Endothelial cell (in vitro differentiated cells): ENCODE data around the gene PLTP. TPM values are rescaled to one million over a fixed set of nuclear protein-coding genes. Genes with fewer than 3 reads are reported as not detected.

Experiments
- DNase-seq: peaks from one replicate; pipeline ENCODE4 v3.0.0; 2021; ENCODE audit warnings: low spot score
- H3K27ac Mint-ChIP-seq: one replicate; pipeline ENCODE4 v1.8.0; 2021; ENCODE audit warnings: mixed read lengths, inconsistent platforms; ENCODE audit not compliant: unreplicated experiment
- H3K27me3 Mint-ChIP-seq: one replicate; pipeline ENCODE4 v1.8.0; 2021; ENCODE audit warnings: mild to moderate bottlenecking, moderate library complexity, mixed read lengths, inconsistent platforms; ENCODE audit not compliant: unreplicated experiment
- H3K36me3 Mint-ChIP-seq: one replicate; pipeline ENCODE4 v1.8.0; 2021; ENCODE audit warnings: mild to moderate bottlenecking, low read depth, mixed read lengths, inconsistent platforms; ENCODE audit not compliant: unreplicated experiment
- H3K4me1 Mint-ChIP-seq: one replicate; pipeline ENCODE4 v1.8.0; 2021; ENCODE audit warnings: mild to moderate bottlenecking, mixed read lengths, inconsistent platforms; ENCODE audit not compliant: unreplicated experiment
- H3K4me3 Mint-ChIP-seq: one replicate; pipeline ENCODE4 v1.8.0; 2021; ENCODE audit warnings: mild to moderate bottlenecking, mixed read lengths, inconsistent platforms; ENCODE audit not compliant: unreplicated experiment
- H3K9me3 Mint-ChIP-seq: one replicate; pipeline ENCODE4 v1.8.0; 2021; ENCODE audit warnings: mixed read lengths, inconsistent platforms; ENCODE audit not compliant: unreplicated experiment
- total RNA-seq: library from RNA; stranded (reverse); fragmentation: NEBNext Ultra II Directional; extraction: Animal tissue kit (Norgen Biotek cat#: 25700); gene quantifications from one replicate; pipeline ENCODE4 v1.2.1, GENCODE V29; 2021; ENCODE audit not compliant: unreplicated experiment
- TF ChIP-seq, protein P1 (sequence below): fragments of 200-600 bp; sonication (generic); IDR thresholded peaks from one replicate; pipeline ENCODE4 v1.5.0; 2021; ENCODE audit warnings: antibody characterized with exemption; ENCODE audit not compliant: unreplicated experiment

The PLTP gene
- total RNA-seq, 1 donor from 2014 or later = 41.3 TPM

DNA sequence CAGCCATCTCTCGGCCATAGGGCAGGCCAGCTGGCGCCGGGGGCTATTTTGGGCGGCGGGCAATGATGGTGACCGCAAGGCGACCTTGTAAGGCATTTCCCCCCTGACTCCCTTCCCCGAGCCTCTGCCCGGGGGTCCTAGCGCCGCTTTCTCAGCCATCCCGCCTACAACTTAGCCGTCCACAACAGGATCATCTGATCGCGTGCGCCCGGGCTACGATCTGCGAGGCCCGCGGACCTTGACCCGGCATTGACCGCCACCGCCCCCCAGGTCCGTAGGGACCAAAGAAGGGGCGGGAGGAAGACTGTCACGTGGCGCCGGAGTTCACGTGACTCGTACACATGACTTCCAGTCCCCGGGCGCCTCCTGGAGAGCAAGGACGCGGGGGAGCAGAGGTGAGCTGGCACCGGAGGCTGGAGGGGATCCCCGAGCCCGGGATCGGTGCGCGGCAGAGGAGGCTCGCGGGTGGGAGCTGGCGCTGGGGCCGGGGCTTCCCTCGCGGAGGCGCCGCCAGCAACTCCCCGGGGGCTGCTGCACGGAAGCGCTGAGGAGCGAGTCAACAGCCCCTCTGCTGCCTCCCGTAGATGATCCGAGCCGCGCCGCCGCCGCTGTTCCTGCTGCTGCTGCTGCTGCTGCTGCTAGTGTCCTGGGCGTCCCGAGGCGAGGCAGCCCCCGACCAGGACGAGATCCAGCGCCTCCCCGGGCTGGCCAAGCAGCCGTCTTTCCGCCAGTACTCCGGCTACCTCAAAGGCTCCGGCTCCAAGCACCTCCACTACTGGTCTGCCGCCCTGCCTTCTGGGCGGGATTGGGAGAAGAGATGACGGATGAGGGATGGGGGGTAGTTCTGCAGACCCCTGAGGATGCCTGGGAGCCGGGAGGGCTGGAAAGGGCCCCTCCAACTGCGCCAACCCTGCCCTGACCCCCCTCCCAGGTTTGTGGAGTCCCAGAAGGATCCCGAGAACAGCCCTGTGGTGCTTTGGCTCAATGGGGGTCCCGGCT is 20.7 kb downstream of the PLTP start, which contains the start of the genes CTSA and NEURL2:
Gene CTSA, plus strand, starts transcription at position 351 of the 999 bp plus-strand sequence. Its CDS starts 234 bp downstream, at position 585.
Gene NEURL2, minus strand, starts transcription at position 224 of the 999 bp plus-strand sequence. Its CDS starts 217 bp downstream, at position 7.
- Mint-ChIP-seq H3K27me3 (peaks cover 15% of the 10 kb centered on the region), H3K27ac (no peak within 1 kb of the TSS), H3K4me1 (peaks cover 8% of the 10 kb centered on the region), H3K4me3 (peak within 1 kb of the TSS; percentile 90), H3K36me3 (peaks cover 8% of the 10 kb centered on the region), H3K9me3 (no peaks in the 10 kb centered on the region)
- peak; percentile 79 for DNase-seq
- TF ChIP-seq, protein P1, sequence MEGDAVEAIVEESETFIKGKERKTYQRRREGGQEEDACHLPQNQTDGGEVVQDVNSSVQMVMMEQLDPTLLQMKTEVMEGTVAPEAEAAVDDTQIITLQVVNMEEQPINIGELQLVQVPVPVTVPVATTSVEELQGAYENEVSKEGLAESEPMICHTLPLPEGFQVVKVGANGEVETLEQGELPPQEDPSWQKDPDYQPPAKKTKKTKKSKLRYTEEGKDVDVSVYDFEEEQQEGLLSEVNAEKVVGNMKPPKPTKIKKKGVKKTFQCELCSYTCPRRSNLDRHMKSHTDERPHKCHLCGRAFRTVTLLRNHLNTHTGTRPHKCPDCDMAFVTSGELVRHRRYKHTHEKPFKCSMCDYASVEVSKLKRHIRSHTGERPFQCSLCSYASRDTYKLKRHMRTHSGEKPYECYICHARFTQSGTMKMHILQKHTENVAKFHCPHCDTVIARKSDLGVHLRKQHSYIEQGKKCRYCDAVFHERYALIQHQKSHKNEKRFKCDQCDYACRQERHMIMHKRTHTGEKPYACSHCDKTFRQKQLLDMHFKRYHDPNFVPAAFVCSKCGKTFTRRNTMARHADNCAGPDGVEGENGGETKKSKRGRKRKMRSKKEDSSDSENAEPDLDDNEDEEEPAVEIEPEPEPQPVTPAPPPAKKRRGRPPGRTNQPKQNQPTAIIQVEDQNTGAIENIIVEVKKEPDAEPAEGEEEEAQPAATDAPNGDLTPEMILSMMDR = no peak

DNA sequence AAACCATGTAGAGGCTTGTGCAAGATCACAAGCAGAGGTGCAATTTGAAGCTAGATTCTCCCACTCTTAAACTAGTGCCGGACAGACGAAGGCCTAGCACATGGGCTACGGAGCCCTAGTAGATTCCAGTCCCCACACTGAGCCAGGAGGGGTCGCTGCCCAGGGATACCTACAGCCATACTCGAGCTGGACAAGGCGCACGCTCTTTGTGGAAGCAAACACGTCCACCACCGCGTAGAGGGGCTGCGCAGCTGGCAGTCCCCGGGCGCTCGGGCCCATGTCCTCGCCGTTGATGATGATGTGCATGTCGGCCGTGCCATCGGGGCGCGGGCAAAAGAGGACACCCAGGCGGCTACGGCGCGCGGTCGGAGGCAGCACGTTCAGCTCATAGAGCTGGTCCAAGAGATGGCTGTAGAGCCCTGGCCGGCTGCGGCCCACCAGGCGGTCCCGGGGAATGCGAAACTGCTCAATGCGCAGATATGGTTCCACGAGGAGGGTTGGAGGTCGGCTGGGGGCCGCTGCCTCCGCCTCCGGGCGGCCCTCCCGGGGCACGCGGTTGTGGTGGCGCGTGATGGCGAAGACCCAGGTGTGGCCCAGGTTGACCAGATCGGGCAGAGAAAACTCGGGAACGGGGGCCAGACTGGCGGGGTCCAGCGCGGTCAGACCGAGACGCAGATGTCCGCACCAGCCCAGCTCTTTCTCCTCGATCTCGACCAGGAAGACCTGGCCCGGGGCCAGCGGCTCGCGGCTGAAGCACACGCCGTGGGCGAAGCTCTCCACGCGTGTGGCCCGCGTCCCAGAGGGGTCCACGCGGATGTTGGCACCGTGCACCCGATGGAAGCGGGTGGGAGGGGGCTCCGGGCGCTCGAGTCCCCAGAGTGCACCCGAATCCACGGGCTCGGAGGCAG is 21.6 kb downstream of the PLTP start:
- peak; percentile 87 for DNase-seq
- no peak overlapping the region for H3K27ac Mint-ChIP-seq
- H3K9me3 Mint-ChIP-seq = no peaks in the 10 kb centered on the region
- H3K4me1 Mint-ChIP-seq = peaks cover 8% of the 10 kb centered on the region
- H3K36me3 Mint-ChIP-seq = peaks cover 8% of the 10 kb centered on the region
- H3K27me3 Mint-ChIP-seq = peaks cover 15% of the 10 kb centered on the region
- H3K4me3 Mint-ChIP-seq = peak overlapping the region; percentile 90
- TF ChIP-seq, protein P1 = peak; percentile 59

DNA sequence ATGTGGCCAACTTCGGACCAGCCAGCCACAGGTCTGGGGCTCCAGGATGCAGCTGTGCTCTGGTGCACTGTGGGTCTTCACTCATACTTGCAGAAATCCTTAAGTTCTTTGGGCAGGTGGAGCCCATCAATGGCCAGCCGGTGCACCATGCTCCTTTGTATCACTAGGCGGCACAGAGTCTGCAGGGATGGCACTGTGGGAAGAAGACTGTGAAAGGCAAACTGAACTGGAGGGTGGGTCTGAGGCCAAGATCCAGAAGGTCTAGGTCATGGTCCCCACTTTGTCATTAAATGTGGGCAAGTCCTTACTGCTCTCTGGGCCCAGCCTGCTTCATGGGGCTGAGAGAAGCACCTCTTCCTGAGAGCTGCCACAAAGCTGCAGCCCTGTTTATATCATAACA is 23.3 kb downstream of the PLTP start:
- no peak overlapping the region for H3K4me3 Mint-ChIP-seq
- peaks cover 8% of the 10 kb centered on the region for H3K4me1 Mint-ChIP-seq
- H3K27ac Mint-ChIP-seq = no peak overlapping the region
- TF ChIP-seq, protein P1 = no peak
- peaks cover 6% of the 10 kb centered on the region for H3K36me3 Mint-ChIP-seq
- peaks cover 11% of the 10 kb centered on the region for H3K27me3 Mint-ChIP-seq
- DNase-seq = no peak
- H3K9me3 Mint-ChIP-seq = no peaks in the 10 kb centered on the region

DNA sequence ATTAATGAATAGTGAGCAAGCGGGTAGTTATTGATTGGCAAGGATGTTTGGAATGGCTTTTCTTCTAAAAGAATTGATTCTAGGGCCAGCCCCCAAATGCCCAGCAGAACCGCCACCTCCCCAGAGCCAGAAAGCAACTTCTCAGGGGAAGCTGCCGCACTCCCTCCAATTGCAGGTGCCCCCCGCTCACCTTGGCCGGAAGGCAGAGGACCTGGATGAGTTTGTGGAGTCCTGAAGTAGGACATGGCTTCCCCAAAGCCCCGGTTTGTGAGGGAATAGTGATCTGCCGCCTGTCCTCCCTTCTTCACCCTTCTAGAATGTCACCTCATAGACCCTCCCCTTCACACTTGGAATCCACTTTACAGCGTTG is 24.6 kb downstream of the PLTP start, which contains the start of gene SPATA25:
Gene SPATA25, minus strand, starts transcription at position 277 of the 370 bp plus-strand sequence. Its CDS starts 32 bp downstream, at position 245.
- Mint-ChIP-seq H3K9me3 (no peaks in the 10 kb centered on the region), H3K27ac (no peak within 1 kb of the TSS), H3K4me3 (no peak within 1 kb of the TSS), H3K27me3 (peaks cover 12% of the 10 kb centered on the region), H3K4me1 (peaks cover 4% of the 10 kb centered on the region), H3K36me3 (peaks cover 13% of the 10 kb centered on the region)
- TF ChIP-seq, protein P1 = no peak
- DNase-seq = no peak
